ENCODE data around the gene TRPM2.

DNA sequence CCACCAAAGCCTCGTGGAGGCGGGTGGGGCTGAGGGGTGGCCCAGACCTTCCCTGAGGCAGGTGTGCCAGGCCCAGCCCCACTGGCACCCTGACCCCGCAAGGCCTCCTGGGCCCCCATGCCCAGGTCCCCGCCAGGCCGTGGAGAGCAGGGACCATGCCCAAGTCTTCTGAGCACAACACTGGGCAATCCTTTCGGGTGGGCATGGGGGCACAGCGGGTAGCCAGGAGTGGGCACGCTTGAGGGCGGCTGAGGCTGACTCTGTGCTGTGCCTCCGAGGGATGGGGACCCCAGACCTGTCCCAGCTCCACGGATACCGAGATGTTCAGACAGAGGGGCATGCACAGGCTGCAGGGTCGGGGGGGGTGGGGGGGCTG, 27.2 kb upstream of the TRPM2 start:
- TF ChIP-seq, protein P1, sequence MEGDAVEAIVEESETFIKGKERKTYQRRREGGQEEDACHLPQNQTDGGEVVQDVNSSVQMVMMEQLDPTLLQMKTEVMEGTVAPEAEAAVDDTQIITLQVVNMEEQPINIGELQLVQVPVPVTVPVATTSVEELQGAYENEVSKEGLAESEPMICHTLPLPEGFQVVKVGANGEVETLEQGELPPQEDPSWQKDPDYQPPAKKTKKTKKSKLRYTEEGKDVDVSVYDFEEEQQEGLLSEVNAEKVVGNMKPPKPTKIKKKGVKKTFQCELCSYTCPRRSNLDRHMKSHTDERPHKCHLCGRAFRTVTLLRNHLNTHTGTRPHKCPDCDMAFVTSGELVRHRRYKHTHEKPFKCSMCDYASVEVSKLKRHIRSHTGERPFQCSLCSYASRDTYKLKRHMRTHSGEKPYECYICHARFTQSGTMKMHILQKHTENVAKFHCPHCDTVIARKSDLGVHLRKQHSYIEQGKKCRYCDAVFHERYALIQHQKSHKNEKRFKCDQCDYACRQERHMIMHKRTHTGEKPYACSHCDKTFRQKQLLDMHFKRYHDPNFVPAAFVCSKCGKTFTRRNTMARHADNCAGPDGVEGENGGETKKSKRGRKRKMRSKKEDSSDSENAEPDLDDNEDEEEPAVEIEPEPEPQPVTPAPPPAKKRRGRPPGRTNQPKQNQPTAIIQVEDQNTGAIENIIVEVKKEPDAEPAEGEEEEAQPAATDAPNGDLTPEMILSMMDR (IDR thresholded peaks at IDR 0.05): no peak
- no peak for TF ChIP-seq POLR2A (IDR thresholded peaks at IDR 0.05)
